ENCODE results near the gene PRKCE. TPM values are rescaled to one million over a fixed set of nuclear protein-coding genes. Genes with fewer than 3 reads are reported as not detected.

Gene PRKCE
- total RNA-seq, 4 donors from 2014 or later: 20.0 to 29.7 (median 25.2) TPM

GRCh38 chr2:45741161-45741850, 89.8 kb downstream of the PRKCE start:
- Histone ChIP-seq H3K27me3 (no peaks in the 10 kb centered on the region), H3K4me1 (peaks cover 0 to 24% (median 2%) of the 10 kb centered on the region in 4 donors), H3K4me3 (no peak overlapping the region), H3K36me3 (no peaks in the 10 kb centered on the region), H3K27ac (no peak overlapping the region), H3K9me3 (no peaks in the 10 kb centered on the region)
- no peak for DNase-seq
- TF ChIP-seq CTCF (IDR thresholded peaks at IDR 0.05) (no peak), POLR2A (IDR thresholded peaks at IDR 0.05) (no peak)

- H3K9me3 ChIP-seq: peaks cover 0 to 3% (median 0%) of the 10 kb centered on the region in 4 donors
- TF ChIP-seq POLR2A (IDR thresholded peaks at IDR 0.05) (no peak), CTCF (IDR thresholded peaks at IDR 0.05) (no peak)
- no peak for DNase-seq
- no peaks in the 10 kb centered on the region for H3K36me3 ChIP-seq
- peak overlapping the region in 2 of 4 donors; percentile 21 to 31 for H3K27ac ChIP-seq
- H3K4me3 ChIP-seq: no peak overlapping the region
- H3K27me3 ChIP-seq: no peaks in the 10 kb centered on the region
- H3K4me1 ChIP-seq: peaks cover 0 to 24% (median 2%) of the 10 kb centered on the region in 4 donors
Observed at GRCh38 chr2:45743531-45744396, 92.3 kb downstream of the PRKCE start.

GRCh38 chr2:45745231-45745630, 93.8 kb downstream of the PRKCE start:
- no peaks in the 10 kb centered on the region for H3K27me3 ChIP-seq
- no peaks in the 10 kb centered on the region for H3K36me3 ChIP-seq
- TF ChIP-seq POLR2A (IDR thresholded peaks at IDR 0.05) (no peak), CTCF (IDR thresholded peaks at IDR 0.05) (no peak)
- DNase-seq: peak in 1 of 3 donors; percentile 56
- peaks cover 0 to 24% (median 2%) of the 10 kb centered on the region in 4 donors for H3K4me1 ChIP-seq
- H3K4me3 ChIP-seq: no peak overlapping the region
- H3K27ac ChIP-seq: no peak overlapping the region
- peaks cover 0 to 3% (median 0%) of the 10 kb centered on the region in 4 donors for H3K9me3 ChIP-seq

GRCh38 chr2:45746888-45747287, 95.4 kb downstream of the PRKCE start:
- TF ChIP-seq CTCF (IDR thresholded peaks at IDR 0.05) (no peak), POLR2A (IDR thresholded peaks at IDR 0.05) (no peak)
- no peak overlapping the region for H3K4me3 ChIP-seq
- peaks cover 0 to 3% (median 0%) of the 10 kb centered on the region in 4 donors for H3K9me3 ChIP-seq
- DNase-seq: no peak
- H3K27ac ChIP-seq: no peak overlapping the region
- H3K36me3 ChIP-seq: no peaks in the 10 kb centered on the region
- H3K4me1 ChIP-seq: peaks cover 0 to 17% (median 2%) of the 10 kb centered on the region in 4 donors
- H3K27me3 ChIP-seq: no peaks in the 10 kb centered on the region

- TF ChIP-seq POLR2A (IDR thresholded peaks at IDR 0.05) (no peak), CTCF (IDR thresholded peaks at IDR 0.05) (no peak)
- Histone ChIP-seq H3K27me3 (no peaks in the 10 kb centered on the region), H3K4me1 (peaks cover 0 to 17% (median 1%) of the 10 kb centered on the region in 4 donors), H3K9me3 (peaks cover 0 to 3% (median 0%) of the 10 kb centered on the region in 4 donors), H3K27ac (no peak overlapping the region), H3K36me3 (no peaks in the 10 kb centered on the region), H3K4me3 (no peak overlapping the region)
- DNase-seq: no peak
Observed at GRCh38 chr2:45747363-45747762, 95.9 kb downstream of the PRKCE start.
